ENCODE data around the gene HTR6. TPM values are rescaled to one million over a fixed set of nuclear protein-coding genes. Genes with fewer than 3 reads are reported as not detected.

The HTR6 gene
- total RNA-seq, 1 donor from 2014 or later, result not detected

GRCh38 chr1:19655718-19656080, 9.0 kb upstream of the HTR6 start:
- peaks cover 3% of the 10 kb centered on the region for H3K36me3 Mint-ChIP-seq
- no peaks in the 10 kb centered on the region for H3K9me3 Mint-ChIP-seq
- no peak overlapping the region for H3K4me3 Mint-ChIP-seq
- peaks cover 11% of the 10 kb centered on the region for H3K27me3 Mint-ChIP-seq
- peaks cover 15% of the 10 kb centered on the region for H3K4me1 Mint-ChIP-seq (ENCODE audit: unreplicated experiment)
- DNase-seq (ENCODE audit: extremely low spot score, unreplicated experiment), result no peak
- TF ChIP-seq, protein P1, sequence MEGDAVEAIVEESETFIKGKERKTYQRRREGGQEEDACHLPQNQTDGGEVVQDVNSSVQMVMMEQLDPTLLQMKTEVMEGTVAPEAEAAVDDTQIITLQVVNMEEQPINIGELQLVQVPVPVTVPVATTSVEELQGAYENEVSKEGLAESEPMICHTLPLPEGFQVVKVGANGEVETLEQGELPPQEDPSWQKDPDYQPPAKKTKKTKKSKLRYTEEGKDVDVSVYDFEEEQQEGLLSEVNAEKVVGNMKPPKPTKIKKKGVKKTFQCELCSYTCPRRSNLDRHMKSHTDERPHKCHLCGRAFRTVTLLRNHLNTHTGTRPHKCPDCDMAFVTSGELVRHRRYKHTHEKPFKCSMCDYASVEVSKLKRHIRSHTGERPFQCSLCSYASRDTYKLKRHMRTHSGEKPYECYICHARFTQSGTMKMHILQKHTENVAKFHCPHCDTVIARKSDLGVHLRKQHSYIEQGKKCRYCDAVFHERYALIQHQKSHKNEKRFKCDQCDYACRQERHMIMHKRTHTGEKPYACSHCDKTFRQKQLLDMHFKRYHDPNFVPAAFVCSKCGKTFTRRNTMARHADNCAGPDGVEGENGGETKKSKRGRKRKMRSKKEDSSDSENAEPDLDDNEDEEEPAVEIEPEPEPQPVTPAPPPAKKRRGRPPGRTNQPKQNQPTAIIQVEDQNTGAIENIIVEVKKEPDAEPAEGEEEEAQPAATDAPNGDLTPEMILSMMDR (conservative IDR thresholded peaks at IDR 0.05), result no peak
- H3K27ac Mint-ChIP-seq, result no peak overlapping the region

GRCh38 chr1:19656134-19656779, 8.4 kb upstream of the HTR6 start:
- Mint-ChIP-seq H3K4me1 (ENCODE audit: unreplicated experiment) (peaks cover 15% of the 10 kb centered on the region), H3K4me3 (no peak overlapping the region), H3K27me3 (peaks cover 14% of the 10 kb centered on the region), H3K27ac (no peak overlapping the region), H3K36me3 (peaks cover 3% of the 10 kb centered on the region), H3K9me3 (no peaks in the 10 kb centered on the region)
- TF ChIP-seq, protein P1 (conservative IDR thresholded peaks at IDR 0.05), result no peak
- DNase-seq (ENCODE audit: extremely low spot score, unreplicated experiment), result no peak

- Mint-ChIP-seq H3K27me3 (peaks cover 18% of the 10 kb centered on the region), H3K4me1 (ENCODE audit: unreplicated experiment) (peaks cover 15% of the 10 kb centered on the region), H3K9me3 (no peaks in the 10 kb centered on the region), H3K36me3 (peaks cover 3% of the 10 kb centered on the region), H3K27ac (no peak overlapping the region), H3K4me3 (no peak overlapping the region)
- TF ChIP-seq, protein P1 (conservative IDR thresholded peaks at IDR 0.05), result no peak
- DNase-seq (ENCODE audit: extremely low spot score, unreplicated experiment), result no peak
Measured at GRCh38 chr1:19656780-19657466, 7.8 kb upstream of the HTR6 start.

DNA sequence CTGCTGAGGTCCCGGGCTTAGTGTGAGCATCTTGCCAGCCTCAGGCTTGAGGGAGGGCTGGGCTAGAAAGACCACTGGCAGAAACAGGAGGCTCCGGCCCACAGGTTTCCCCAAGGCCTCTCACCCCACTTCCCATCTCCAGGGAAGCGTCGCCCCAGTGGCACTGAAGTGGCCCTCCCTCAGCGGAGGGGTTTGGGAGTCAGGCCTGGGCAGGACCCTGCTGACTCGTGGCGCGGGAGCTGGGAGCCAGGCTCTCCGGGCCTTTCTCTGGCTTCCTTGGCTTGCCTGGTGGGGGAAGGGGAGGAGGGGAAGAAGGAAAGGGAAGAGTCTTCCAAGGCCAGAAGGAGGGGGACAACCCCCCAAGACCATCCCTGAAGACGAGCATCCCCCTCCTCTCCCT, 7.2 kb upstream of the HTR6 start:
- no peak overlapping the region for H3K4me3 Mint-ChIP-seq

GRCh38 chr1:19658186-19658585, 6.5 kb upstream of the HTR6 start:
- H3K4me3 Mint-ChIP-seq, result no peak overlapping the region
- peaks cover 3% of the 10 kb centered on the region for H3K36me3 Mint-ChIP-seq
- DNase-seq (ENCODE audit: extremely low spot score, unreplicated experiment), result no peak
- no peaks in the 10 kb centered on the region for H3K9me3 Mint-ChIP-seq
- no peak overlapping the region for H3K27ac Mint-ChIP-seq
- peaks cover 31% of the 10 kb centered on the region for H3K27me3 Mint-ChIP-seq
- TF ChIP-seq, protein P1 (conservative IDR thresholded peaks at IDR 0.05), result no peak
- H3K4me1 Mint-ChIP-seq (ENCODE audit: unreplicated experiment), result peaks cover 15% of the 10 kb centered on the region

More for the DNA sequence above, 7.2 kb upstream of the HTR6 start:
- TF ChIP-seq, protein P1 (conservative IDR thresholded peaks at IDR 0.05), result no peak
- H3K36me3 Mint-ChIP-seq, result peaks cover 3% of the 10 kb centered on the region
- peaks cover 24% of the 10 kb centered on the region for H3K27me3 Mint-ChIP-seq
- no peak overlapping the region for H3K27ac Mint-ChIP-seq
- no peaks in the 10 kb centered on the region for H3K9me3 Mint-ChIP-seq
- no peak for DNase-seq (ENCODE audit: extremely low spot score, unreplicated experiment)
- H3K4me1 Mint-ChIP-seq (ENCODE audit: unreplicated experiment), result peaks cover 15% of the 10 kb centered on the region

All from type B pancreatic cell (in vitro differentiated cells).